ENCODE results near the gene ZNF425. TPM values are rescaled to one million over a fixed set of nuclear protein-coding genes. Genes with fewer than 3 reads are reported as not detected.

Gene ZNF425
- total RNA-seq, 2 donors from 2014 or later = 0.96 to 1.0 TPM

GRCh38 chr7:149053885-149054284 is 72.2 kb downstream of the ZNF425 start:
- intact Hi-C loops (cut with DNase I) = no loop called here
- DNase-seq = no peak
- TF ChIP-seq CTCF (IDR thresholded peaks at IDR 0.05) = no peak
- Histone ChIP-seq H3K4me1 (no peaks in the 10 kb centered on the region), H3K36me3 (no peaks in the 10 kb centered on the region), H3K9ac (ENCODE audit: low read depth in 2 of 2, low read length in 2 of 2) (no peak overlapping the region), H3K27me3 (no peaks in the 10 kb centered on the region), H3K4me3 (no peak overlapping the region), H3K9me3 (no peaks in the 10 kb centered on the region), H3K27ac (no peak overlapping the region)

- DNase-seq = no peak
- intact Hi-C loops (cut with DNase I) = no loop called here
Observed at GRCh38 chr7:149053384-149053783, 72.7 kb downstream of the ZNF425 start.

More at GRCh38 chr7:149053384-149053783, 72.7 kb downstream of the ZNF425 start:
- no peaks in the 10 kb centered on the region for H3K36me3 ChIP-seq
- H3K27ac ChIP-seq = no peak overlapping the region
- H3K4me1 ChIP-seq = no peaks in the 10 kb centered on the region
- H3K27me3 ChIP-seq = no peaks in the 10 kb centered on the region
- no peak overlapping the region for H3K9ac ChIP-seq (ENCODE audit: low read depth in 2 of 2, low read length in 2 of 2)
- H3K9me3 ChIP-seq = no peaks in the 10 kb centered on the region
- no peak for TF ChIP-seq CTCF (IDR thresholded peaks at IDR 0.05)
- H3K4me3 ChIP-seq = no peak overlapping the region

Other genes starting within 250 kb of the ZNF425 start
- 10 to 100 TPM; 13.4 to 31.7 TPM for gene EZH2, start 242.0 kb downstream of the ZNF425 start, total RNA-seq
- 100 to 1,000 TPM; 218 to 485 TPM for gene PDIA4, start 97.8 kb downstream of the ZNF425 start, total RNA-seq
- 1 to 10 TPM; 4.8 to 5.4 TPM for gene ZNF786, start 35.6 kb downstream of the ZNF425 start, total RNA-seq
- gene ZNF398, start 21.1 kb upstream of the ZNF425 start, total RNA-seq = 10 to 100 TPM; 10.2 to 12.3 TPM
- gene ZNF282, start 69.2 kb upstream of the ZNF425 start, total RNA-seq = 10 to 100 TPM; 24.1 to 31.5 TPM
- gene ZNF212, start 113.3 kb upstream of the ZNF425 start, total RNA-seq = 10 to 100 TPM in 1 of 2 donors, 1 to 10 TPM in 1; 9.8 to 10.4 TPM
- 1 to 10 TPM; 5.5 to 8.9 TPM for gene ZNF783, start 135.9 kb upstream of the ZNF425 start, total RNA-seq

Data from colonic mucosa (tissue), 4 donors.